ENCODE measurements around the gene NKAIN1. TPM values are rescaled to one million over a fixed set of nuclear protein-coding genes. Genes with fewer than 3 reads are reported as not detected.
A peak's percentile ranks its signal among the peaks of the same experiment; 100 is the strongest.

The NKAIN1 gene
- total and polyA plus RNA-seq, 2 of the 13 experiments (the other 11 are each of a cell fraction or from before 2014, with no cell fraction given): 0.29 to 0.40 TPM

- TF ChIP-seq ZBED4 (CRISPR knock-in tag; IDR thresholded peaks at IDR 0.05; ENCODE audit: borderline replicate concordance): peak; percentile 86
- 0 out of 2 replicates have a peak, but pooled peaks have one; percentile 66 for TF ChIP-seq FOXO4 (CRISPR knock-in tag; conservative IDR thresholded peaks at IDR 0.05)
- TF ChIP-seq ZNF563 (CRISPR knock-in tag; IDR thresholded peaks at IDR 0.05): peak; percentile 87
- no peak for TF ChIP-seq NFYB (CRISPR knock-in tag; IDR thresholded peaks at IDR 0.05)
- TF ChIP-seq HDAC1 (CRISPR knock-in tag; IDR thresholded peaks at IDR 0.05): no peak
- peak; percentile 76; the same call in 1 of the 2 replicates for TF ChIP-seq MTF1 (CRISPR knock-in tag; IDR thresholded peaks at IDR 0.05)
- TF ChIP-seq ZFYVE20 (CRISPR knock-in tag; IDR thresholded peaks at IDR 0.05; ENCODE audit: borderline replicate concordance, low read depth): 0 out of 2 replicates have a peak, but pooled peaks have one; percentile 66
- TF ChIP-seq BRCA1 (CRISPR knock-in tag; IDR thresholded peaks at IDR 0.05): 0 out of 2 replicates have a peak, but pooled peaks have one; percentile 20
- TF ChIP-seq ZNF331 (CRISPR knock-in tag; IDR thresholded peaks at IDR 0.05): peak; percentile 76; the same call in 1 of the 2 replicates
- 0 out of 2 replicates have a peak, but pooled peaks have one; percentile 52 for TF ChIP-seq SNAPC4 (CRISPR knock-in tag; IDR thresholded peaks at IDR 0.05)
- no peak for TF ChIP-seq ATM (IDR thresholded peaks at IDR 0.05; ENCODE audit: borderline replicate concordance)
- TF ChIP-seq ZBTB39 (CRISPR knock-in tag; IDR thresholded peaks at IDR 0.05): no peak
- TF ChIP-seq ZNF782 (CRISPR knock-in tag; IDR thresholded peaks at IDR 0.05; ENCODE audit: borderline replicate concordance): no peak
- no peak for TF ChIP-seq TCF12 (IDR thresholded peaks at IDR 0.05)
- no peak for TF ChIP-seq TCF12 (CRISPR knock-in tag; IDR thresholded peaks at IDR 0.05)
- TF ChIP-seq ZGPAT (CRISPR knock-in tag; IDR thresholded peaks at IDR 0.05): peak; percentile 65; the same call in 1 of the 2 replicates
Observed at GRCh38 chr1:31182352-31182751, 57.3 kb downstream of the NKAIN1 start (continued).

All from HepG2 (cell line).